NCI-H2107 treated with DMSO at 0.1 percent for 48 hours (cell line): ENCODE results near the gene PRSS8.
A peak's percentile ranks its signal among the peaks of the same experiment; 100 is the strongest.

Source experiments
- DNase-seq: peaks from one replicate; lab custom pipeline; 2025; ENCODE audit not compliant: unreplicated experiment; lab: John Stamatoyannopoulos, UW

PRSS8 gene

DNA sequence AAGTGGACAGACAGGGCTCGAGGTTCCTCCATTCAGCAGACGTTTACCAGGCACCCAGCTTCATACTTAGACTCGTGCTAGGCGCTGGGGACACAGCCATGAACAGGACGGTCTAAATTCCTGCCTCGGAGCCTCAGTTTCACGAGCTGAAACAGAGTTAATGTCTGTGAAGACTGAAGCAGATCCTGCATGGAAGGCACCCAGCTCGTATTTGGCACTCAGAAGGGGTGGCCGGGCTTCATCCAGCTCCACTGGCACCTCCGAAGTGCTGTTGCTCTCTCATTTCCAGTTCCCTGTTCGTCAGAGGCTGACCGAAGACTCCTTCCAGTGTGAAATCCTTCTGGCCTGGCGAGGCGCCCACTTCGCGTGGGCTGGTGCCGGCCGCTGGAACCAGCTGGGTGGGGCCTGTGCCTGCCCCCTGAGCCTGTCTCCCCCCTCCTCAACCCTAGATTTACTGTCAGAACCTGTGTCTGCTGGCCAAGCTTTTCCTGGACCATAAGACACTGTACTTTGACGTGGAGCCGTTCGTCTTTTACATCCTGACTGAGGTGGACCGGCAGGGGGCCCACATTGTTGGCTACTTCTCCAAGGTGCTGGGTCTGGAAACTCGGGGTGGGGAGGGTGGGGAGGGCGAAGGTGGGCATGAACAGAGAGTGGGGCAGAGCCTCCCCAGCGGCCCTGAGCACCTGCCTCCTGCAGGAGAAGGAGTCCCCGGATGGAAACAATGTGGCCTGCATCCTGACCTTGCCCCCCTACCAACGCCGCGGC, 5.8 kb downstream of the PRSS8 start:
- DNase-seq: no peak

DNA sequence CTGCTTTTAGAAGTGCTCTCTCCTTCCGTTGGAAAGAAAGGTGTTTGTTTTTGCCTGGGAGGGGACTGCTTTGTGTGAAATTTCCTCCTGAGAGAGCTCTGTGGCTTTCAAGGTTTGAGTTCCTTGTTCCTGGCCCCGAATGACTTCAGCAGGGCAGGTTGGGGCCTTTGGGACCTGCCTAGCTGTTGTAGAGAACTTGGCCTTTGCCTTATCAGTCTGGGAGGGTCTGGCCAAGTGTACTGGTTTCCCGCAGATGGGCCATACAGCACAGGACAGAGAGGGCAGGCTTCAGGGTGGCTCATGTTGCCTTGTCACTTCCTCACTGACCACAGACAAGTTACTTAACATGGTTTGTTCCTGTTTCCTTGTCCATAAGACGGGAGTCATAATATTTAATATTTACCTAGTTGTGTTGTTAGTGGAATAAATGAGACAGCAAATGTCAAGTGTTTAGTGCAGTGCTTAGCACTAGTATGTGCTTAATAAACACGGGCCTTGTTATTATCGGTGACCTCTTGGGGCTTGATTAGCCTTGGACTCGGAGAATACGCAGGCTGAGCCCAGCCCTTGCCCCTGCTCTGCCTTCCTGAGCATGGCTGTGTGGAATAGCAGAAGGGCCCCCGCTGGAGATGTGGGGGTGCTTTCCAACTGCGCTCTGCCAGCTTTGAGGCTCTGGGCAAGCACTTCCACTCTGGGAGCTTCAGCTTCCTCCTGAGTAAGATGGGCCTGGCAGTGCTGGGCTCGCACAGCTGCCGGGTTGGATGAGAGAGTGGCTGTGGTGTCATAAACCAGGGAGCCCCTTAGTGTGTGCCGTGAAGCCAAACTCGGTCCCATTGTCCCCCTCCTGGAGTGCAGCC, 6.6 kb downstream of the PRSS8 start:
- DNase-seq: no peak

DNA sequence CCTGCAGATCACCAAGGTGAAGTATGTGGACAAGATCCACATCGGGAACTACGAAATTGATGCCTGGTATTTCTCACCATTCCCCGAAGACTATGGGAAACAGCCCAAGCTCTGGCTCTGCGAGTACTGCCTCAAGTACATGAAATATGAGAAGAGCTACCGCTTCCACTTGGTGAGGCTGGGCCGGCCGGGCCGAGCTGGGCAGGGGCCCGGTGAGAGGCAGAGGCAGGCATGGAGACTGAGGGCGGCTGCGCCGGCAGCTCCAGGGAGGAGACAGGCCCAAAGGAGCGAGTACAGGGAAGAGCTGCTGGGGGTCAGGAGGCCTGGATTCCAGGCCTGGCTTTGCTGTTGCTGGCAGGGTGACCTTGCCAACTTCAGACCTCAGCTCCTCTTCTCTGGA, 8.3 kb downstream of the PRSS8 start:
- no peak for DNase-seq

DNA sequence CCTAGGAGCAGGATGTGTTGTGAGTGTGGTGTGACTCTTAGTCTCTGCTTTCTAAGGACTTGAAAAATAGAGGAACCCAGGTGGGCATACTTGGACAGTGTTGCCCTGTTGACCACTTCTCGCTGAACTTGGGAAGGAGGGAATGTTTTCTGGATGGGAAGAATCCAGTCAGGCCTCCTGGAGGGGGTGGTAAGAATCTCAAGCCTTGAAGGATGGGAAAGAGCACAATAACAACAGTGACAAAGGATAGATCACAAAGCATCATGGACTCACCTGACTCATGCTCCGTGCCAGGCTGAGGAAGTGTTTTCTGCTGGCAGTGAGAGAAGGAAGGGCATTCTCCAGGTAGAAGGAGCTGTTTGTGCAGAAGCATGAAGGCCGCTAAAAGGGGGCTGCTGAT, 9.7 kb downstream of the PRSS8 start:
- no peak for DNase-seq

DNA sequence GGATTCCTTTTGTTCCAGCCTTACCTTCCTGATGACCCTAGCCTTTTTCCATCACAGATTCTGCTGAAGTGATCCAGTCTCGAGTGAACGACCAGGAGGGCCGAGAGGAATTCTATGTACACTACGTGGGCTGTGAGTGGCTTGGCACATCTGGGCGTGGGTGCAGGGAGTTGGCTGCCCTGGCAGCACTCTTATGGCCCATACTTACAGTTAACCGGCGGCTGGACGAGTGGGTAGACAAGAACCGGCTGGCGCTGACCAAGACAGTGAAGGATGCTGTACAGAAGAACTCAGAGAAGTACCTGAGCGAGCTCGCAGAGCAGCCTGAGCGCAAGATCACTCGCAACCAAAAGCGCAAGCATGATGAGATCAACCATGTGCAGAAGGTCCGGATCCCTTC, 15.4 kb downstream of the PRSS8 start:
- DNase-seq: no peak

DNA sequence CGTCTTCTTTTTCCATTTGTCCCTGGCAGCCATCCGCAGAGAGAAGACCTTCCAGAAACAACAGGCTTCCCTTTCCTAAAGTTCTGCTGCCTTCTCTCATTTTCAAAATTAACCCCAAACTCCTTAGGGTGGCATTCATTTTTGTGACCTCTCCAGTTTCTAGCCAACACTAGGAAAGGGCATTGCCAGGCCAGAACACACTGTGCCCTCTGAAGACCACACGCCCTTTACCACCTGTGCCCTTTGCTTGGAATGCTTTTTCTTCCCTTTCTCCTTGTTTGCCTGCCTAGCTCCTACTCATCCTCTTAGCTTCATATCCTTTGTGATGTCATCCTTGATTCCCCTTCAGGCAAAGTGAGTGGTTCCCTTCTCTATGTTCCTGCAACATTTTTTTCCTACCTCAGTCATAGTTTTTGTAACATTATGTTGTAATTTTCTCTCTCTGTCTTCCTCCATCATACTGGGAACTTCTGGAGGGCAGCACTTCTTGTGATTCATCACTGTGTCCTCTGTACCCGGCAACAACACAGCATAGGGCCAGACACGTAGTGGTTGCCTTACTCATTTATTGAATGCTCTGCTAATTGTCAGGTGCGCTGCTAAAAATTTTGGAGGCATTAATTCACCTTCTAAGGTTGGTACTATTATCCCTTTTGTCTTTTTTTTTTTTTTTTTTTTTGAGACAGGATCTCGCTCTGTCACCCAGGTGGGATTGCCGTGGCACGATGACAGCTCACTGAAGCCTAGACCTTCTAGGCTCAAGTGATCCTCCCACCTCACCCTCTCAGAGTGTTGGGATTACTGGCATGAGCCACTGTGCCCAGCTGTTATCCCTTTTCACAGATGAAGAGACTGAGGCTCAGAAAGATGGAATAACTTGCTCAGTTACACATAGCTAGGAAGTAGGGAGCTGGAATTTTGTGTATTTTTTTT, 17.0 kb downstream of the PRSS8 start:
- no peak for DNase-seq

DNA sequence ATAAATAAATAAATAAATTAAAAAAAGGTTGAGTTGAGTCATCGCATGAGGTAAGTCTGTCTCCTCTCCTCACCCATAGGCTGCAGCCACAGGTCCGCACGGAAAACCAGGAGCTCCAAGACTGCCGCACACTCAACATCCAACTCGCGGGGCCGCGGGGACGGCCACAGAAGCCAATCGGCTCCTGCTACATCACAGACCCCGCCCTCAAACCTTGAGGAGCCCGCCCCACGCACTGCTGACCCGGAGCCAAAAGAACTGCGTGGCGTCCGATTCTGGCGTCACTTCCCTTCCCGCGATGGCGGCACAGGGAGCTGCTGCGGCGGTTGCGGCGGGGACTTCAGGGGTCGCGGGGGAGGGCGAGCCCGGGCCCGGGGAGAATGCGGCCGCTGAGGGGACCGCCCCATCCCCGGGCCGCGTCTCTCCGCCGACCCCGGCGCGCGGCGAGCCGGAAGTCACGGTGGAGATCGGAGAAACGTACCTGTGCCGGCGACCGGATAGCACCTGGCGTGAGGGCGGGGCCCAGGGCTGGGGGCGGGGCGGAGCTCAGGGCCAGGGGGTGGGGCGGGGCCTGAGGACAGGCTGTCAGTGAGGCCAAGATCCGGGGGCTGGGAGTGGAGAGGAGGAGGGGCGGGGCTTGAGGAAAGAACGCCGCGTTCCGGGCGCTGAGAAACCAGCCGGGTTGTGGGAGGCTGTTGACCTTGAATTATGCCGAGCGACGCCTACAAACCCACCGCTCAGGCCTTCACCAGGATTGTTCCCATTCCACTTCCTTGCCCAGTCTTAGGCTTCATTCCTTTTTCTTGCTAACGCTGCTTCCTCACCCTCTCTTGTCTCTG, 17.9 kb downstream of the PRSS8 start, which contains the start of gene KAT8:
KAT8 (plus strand) TSS at position 281 of the 839 bp plus-strand sequence; CDS start at position 299, 18 bp downstream.
- DNase-seq: peak; percentile 92

DNA sequence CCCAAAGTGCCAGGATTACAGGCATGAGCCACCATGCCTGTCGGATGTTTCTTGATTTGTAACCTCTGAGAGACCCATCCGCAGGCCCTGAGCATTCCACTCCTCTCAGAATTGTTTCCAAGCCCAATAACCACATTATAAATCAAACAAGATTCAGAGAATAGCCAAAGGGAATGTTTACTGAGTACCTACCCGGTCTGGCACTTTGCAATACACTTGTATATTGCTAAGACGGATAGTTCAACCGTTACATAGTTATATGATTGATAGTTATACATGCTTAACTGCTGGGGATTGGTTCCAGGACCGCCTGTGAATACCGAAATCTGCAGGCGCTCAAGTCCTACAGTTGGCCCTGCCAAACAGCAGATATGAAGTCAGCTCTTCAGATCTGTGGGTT, 21.1 kb downstream of the PRSS8 start:
- no peak for DNase-seq

DNA sequence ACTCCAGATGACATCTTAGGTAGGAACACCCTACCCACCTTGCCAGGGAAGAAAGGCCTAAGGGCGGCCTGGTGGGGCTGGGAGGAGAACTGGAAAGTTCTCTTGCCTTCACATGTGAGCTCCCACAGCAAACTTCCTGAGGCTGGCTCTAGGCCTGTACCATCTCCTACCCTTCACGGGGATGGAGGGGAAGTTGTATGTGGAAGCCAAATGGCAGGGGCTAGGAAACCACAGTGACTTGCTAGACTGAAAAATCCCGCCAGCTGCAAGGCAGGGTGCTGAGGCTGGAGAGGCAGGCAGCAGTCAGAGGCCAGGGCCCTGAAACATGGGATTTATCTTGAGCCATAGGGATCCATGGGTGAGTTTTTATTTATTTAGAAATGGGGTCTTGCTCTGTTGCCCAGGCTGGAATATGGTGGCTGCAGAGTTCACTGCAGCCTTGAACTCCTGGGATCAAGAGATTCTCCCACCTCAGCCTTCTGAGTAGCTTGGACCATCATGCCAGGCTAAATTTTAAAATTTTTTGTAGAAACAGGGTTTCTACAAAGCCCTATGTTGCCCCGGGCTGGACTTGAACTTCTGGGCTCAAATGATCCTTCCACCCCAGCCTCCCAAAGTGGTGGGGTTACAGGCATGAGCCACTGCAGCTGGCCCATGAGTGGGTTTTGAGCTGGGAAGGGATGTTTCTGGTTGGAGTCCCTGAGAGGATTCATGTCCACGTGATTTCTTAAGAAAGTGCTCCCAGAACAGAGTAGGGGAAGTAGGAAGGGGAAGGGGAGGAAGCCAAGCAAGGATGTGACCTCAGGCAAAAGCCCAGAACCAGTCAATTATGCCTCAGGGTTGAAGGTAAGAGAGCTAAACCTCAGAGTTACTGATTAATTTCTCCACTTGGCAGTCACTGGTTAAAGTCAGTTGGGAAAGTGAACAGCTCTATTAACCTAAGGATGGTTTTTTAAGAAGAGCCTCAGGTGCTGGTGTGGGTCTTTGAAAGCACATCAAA, 22.1 kb downstream of the PRSS8 start:
- DNase-seq: no peak

DNA sequence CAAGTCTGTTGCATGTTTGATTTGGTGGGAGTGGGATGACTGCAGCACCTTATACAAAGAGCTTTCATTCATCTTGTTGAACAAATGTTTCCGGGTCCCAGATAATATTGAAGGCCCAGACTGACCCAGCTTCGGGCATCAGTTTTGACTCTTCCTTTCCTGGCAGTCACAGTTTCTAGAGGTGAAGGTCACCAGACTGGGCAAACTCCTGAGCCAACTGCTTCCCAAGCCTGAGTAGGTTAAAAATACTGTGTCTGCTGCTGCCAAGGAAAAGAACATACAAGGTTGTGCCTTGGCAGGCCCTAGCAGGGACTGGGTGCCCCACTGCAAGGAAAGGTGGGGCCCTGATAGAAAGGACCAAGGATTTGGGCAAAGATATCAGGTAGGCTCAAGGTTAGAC, 22.8 kb downstream of the PRSS8 start:
- no peak for DNase-seq

DNA sequence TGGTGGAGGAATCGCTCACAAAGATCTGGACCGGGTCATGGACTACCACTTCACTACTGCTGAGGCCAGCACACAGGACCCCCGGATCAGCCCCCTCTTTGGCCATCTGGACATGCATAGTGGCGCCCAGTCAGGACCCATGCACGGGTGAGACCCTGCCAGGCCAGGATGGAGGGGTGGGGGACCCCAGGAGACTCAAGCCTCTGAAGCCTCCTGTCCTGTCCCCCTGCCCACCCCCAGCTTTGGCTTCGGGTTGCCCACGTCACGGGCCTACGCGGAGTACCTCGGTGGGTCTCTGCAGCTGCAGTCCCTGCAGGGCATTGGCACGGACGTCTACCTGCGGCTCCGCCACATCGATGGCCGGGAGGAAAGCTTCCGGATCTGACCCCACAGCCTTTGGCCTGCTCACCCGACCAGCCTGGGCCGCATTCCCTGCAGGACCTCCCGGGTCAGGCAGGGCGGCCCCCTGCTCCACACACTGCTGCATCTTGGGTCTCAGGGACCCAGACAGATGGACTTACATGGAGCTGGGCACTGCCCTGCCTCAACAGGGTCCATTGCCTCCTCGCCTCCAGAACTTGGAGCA, 23.6 kb downstream of the PRSS8 start:
- DNase-seq: no peak

DNA sequence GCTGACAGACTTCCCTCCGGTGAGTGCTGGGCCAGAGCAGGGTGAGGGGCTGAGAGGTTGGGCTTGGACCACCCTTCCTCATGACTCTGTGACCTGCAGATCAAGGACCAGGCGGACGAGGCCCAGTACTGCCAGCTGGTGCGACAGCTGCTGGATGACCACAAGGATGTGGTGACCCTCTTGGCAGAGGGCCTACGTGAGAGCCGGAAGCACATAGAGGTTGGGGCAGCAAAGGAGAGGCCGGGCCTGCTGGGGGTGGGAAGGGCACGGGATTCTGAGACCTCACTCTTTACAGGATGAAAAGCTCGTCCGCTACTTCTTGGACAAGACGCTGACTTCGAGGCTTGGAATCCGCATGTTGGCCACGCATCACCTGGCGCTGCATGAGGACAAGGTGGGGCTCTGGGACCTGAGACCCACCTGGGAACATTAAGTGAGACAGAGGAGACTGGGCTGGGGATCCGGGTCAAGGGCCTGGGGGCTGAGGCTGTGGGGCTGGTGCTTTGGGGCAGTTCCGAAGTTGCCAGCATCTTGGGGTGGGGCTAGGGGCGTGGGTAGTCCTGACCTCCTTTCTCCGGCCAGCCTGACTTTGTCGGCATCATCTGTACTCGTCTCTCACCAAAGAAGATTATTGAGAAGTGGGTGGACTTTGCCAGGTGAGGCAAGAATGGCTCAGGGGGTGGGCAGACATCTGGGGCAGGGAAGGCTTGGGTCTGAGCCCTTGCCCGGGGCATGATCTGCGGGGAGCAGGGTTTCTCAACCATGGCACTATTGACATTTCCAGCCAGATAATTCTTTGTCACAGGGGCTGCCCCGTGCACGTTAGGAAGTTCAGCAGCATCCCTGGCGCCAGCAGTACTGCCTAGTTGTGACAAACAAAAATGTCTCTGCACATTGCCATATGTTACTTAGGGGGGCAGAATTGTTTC, 25.2 kb downstream of the PRSS8 start:
- DNase-seq: no peak

DNA sequence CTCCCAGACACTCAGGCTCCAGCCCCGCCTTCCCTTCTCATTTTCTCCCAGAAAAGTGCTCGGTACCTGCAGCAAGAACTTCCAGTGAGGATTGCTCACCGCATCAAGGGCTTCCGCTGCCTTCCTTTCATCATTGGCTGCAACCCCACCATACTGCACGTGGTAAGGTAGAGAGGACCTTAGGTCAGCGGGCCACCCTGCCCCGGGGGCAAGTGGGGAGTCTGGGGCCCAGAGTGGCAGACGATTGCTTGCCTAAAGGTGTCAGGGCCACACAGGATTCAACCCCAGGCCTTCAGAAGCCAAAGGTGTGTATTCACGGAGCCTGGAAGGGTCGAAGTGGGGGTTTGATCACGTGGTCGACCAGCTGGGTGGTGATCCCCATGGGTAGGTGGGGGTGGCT, 25.9 kb downstream of the PRSS8 start:
- DNase-seq: no peak

DNA sequence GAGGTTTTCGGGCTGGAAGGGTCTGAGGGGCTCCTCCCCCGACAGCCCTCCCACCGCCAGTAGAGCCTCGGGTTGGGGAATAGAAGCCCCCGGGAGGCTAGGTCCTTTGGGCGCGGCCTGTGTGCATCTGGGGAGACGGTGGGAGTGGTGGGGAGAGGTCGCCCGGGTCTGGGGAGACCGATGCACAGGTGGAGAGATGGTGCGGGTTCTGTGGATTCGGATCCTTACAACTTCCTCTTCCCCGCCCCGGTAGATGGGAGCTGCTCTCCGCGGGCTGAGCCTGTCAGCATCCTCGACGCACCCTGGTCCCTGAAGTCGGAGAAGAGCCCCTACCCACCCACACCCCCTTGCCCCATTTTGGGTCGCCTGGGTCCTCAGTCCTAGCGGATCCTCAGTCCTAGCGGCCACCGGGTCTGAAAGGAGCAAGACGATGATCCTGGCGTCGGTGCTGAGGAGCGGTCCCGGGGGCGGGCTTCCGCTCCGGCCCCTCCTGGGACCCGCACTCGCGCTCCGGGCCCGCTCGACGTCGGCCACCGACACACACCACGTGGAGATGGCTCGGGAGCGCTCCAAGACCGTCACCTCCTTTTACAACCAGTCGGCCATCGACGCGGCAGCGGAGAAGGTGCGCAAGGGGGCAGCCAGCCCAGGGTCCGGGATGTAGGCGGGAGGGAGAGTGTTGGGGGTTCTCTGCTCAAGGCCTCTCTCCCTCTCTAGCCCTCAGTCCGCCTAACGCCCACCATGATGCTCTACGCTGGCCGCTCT, 26.6 kb downstream of the PRSS8 start:
- no peak for DNase-seq

DNA sequence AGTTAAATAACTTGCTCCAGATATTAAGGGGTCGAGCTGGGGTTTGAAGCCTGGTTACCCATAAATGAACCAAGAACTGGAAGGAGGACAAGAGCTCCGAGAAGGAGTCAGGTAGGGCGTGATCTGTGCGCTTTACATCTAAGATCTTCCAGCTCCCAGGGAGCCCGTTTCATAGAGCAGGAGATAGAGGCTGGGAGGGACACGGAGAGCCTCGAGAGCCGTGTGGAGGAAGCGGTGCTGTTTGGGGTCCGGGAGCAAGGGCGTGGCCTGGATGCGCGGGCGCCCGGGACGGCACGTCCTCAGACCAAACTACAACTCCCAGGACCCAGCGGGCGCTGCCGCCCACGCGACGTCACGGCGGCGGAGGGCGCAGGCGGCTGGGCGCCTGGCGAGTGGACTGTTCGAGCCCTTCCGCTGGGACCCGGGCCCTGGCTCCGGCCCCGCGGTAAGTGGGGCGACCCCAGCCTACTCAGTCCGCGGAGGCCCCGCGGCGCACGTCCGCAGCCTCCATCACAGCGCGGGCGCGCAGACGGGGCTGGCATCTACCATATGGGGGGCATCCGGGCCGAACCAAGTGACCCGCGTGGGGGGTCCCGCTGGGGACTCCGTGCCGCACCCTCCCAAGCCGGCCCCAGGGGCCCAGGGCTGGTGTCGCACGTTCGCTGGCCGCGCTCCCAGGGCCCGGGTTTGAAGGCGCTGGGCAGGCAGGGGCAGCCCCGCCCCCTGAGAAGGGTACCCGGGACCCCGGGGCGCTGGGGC, 27.3 kb downstream of the PRSS8 start, which contains the start of gene BCKDK:
BCKDK (plus strand) TSS at position 352 of the 759 bp plus-strand sequence. CDS start 838 bp downstream, outside the sequence.
- no peak for DNase-seq

DNA sequence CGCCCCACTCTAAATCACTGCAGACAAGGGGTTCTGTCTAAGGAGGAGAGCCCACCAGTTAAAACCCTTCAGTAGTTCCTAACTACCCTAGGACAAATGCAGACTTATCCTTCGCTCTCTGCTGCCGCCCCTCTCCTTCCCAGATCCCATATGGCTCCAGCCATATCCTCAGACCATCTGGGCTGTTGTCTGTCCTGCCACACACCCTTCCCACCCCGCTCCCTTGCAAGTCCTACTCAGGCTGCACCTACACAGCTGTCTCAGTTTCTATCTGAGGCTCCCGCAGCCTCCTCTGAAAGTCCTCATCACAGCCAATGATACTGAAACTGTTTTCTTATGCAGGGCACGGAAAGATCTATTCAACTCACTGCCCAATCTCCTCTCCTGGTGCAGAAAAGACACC, 28.1 kb downstream of the PRSS8 start:
- DNase-seq: no peak
